HG03045 (cell line): ENCODE results near the gene RSRP1.
"Not testable (repeated sequence)": the region's sequence is repeated elsewhere in the genome, so short reads cannot be mapped to it uniquely, and the experiment has no call there.

Source experiments
- ATAC-seq: cut with Tn5 transposase; IDR thresholded peaks from one replicate; pipeline ENCODE4 v1.9.1; 2021; ENCODE audit warnings: mild to moderate bottlenecking, moderate library complexity; ENCODE audit not compliant: unreplicated experiment

The RSRP1 gene

DNA sequence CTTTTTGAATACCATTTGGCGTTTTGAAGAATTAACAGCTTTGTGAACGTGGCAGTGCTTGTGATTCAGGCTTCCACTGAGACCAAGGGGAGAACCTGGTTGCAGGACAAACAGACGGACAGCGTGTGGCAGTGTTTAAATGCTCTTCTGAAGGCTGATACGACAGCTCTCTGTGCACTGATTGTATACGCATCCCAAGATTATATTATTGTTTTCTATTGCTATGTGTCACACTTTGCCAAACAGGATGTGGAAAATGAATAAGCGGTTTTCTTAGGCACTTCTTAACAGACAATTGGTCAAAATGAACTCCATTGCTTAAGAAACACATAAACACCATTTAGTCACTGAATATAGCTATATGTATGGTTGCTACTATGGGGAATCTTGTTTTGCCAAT, 12.6 kb upstream of the RSRP1 start:
- ATAC-seq: not testable (repeated sequence)

DNA sequence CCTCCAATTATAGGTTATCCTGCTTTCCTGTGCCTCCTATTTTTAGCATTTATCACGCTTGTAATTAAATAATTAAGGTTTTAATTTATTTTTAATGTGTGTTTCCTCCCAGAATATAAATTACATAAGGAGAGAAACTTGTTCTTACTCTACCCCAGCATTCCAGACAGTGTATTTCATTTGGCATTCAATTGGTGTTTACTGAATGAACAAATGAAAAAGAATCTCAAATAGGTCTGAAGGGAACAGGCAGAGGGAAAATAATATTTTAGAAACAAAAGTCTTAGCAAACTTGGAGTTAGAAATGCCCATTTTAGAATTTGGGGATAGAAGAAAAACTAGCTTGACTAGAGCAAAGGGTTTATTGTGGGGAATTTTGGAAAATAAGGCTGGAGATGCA, 9.9 kb upstream of the RSRP1 start:
- no peak for ATAC-seq

DNA sequence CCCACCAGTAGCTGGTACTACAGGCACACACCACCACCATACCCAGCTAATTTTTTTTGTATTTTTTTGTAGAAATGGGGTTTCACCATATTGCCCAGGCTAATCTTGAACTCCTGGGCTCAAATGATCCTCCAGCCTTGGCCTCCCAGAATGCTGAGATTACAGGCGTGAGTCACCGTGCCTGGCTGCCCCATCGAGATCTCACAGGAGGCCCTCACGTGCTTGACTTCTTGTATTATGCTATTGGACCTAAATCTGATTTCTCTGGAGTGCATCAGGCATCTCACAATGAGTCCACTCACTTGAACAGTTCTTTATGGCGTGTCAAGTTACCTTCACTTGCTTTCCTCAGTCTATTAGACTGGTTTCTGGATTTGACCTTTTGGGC, 9.3 kb upstream of the RSRP1 start:
- no peak for ATAC-seq

DNA sequence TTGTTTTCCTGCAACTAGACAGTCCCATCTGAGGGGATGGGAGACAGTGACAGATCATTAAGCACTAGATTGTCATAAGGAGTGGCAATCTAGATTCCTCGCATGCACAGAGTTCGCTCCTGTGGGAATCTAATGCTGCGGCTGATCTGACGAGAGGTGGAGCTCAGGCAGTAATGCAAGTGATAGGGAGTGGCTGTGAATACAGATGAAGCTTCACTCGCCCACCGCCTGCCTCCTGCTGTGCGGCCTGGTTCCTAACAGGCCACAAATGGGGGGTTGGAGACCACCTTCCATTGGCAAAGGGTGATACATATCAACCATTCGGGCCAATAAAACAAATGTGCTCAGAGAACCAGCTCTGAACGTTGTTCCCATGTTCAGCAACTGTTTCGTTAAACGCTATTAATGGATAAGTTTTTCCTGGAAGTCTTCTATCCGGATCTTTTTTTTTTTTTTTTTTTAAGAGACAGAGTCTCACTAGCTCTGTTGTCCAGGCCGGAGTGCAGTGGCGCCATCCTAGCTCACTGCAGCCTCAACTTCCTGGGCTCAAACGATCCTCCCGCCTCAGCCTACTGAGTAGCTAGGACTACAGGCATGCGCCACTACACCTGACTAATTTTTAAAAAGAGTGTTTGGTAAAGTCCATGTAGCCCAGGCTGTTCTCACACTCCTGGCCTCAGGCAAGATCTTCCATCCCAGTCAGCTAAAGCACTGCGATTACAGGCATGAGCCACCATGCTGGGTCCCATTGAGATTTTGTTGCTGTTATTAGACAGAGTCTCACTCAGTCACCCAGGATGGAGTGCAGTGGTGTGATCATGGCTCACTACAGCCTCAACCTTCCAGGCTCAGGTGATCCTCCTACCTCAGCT, 8.7 kb upstream of the RSRP1 start:
- ATAC-seq: no peak

DNA sequence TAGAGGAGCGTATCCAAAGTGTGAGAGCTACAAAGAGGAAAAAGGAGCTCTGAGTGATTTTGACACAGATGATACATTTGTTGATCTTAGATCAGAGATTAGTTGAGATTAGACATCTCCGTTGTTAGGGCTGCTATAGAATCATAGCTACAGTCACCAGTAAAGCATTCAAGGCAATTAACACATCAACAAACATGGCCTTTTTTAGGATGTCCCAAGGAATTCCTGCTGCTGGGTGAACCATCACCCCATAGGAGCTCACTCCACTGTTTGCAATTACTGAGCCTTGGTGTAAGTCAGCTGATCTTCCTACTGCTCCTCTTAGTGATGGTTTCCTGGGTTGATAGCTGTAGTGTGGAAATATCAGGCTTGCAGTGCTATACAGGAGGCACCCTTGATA, 6.7 kb upstream of the RSRP1 start:
- ATAC-seq: no peak

DNA sequence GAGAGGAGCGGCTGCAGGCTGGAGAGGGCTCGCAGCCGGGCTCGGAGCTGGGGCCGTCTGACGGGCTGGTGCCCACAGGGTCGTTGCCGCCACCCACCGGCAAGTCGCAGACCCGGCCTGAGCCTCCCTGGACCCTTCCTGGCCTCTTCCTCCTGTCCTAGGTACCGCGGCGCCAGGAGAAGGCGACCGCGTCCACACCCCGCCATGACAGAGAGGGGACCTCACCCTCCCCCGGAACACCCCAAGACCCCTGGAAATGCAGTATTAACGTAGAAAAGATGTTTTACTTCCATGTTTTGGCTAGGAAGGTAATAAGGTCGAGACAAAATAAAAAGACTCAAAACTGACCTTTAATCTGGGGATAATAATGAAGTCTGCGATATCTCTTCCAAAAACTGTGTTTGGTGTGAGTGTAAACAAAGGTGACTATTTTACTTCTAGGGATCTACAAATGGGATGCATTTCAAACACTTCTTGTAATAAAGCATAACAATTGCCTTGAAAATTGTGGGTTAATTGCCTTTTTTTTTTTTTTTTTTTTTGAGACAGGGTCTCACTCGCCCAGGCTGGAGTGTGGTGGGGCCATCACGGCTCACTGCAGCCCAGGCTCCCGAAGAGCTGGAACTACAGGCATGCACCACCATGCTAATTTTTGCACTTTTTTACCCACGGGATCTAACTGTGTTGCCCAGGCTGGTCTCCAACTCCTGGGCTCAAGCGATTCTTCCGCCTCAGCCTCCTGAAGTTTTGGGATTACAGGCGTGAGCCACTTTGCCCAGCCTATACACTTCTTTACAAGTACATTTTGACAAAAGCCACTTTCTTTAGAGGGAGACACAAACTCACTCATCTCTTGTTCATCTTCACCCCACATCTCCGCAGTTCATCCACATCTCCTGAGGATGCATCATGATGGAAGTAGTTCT, 838 bp upstream of the RSRP1 start:
- ATAC-seq: no peak

DNA sequence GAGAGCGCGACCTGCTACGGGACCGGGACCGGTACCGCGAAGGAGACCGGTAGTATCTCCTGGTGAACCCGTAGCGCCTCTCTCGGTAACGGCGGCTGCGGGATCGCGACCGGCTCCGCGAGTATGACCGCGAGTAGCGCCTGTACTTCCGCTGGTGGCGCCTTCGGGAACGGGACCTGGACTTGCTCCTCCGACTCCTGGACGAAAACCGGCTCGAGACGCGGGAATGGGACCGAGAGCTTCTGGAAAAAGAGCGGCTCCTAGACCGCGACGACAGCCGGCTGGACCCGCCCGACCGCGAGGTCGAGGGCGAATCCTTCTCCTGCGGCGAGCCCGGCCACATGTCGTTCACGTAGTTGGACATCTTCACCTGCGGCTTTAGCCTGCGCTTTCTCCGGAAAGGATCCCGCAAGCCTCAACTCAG, 642 bp downstream of the RSRP1 start:
- peak; percentile 14 for ATAC-seq

DNA sequence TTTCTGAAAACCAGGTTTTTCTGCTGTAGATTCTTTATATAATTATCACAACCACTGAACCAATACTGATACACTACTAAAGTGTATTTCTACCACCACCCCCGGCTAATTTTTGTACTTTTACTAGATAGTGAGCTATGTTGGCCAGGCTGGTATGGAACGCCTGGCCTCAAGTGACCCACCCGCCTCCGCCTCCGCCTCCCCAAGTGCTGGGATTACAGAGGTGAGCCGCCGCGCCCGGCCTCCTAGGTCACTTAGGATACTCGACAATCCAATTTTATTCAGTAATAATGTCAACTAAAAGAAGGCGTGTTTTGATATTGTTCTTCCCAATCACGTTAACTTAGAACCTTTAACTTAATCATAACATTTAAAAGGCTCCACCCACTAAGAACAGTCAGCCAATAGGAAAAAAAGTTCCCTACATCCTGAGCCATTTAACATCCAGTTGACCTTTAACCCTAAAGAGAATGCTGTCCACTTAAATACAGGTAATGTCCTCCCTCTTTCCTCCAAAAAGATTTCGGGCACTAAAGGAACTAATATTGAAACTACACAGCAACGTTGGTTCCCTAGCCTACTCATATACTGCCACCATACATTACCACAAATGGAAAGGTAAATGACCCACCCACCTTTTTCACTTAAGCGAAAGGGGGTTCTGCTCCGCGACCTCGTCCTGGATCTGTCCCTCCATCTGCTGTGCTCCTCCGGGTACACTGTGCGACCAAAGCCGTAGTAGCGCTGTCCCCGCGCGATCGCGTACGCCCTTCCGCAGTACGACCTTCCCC, 1.2 kb downstream of the RSRP1 start:
- ATAC-seq: no peak

DNA sequence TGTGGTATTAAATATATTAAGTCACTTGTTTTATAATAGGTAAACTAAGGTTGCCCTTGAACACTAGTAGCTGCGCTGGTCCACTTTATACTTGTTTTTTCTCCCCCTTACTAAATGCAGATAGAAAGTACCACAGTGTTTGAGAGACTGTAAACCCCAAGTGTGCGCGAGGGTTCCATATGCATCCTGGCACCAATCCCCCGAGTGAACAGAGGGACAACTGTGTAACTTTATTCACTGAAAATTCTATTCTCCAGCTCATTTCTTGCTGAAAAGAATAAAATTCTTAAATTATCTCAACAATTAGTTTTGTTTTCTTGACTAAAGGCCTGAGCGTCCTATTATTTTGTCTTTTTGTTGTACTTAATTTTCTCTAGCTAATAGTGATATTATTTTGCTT, 1.9 kb downstream of the RSRP1 start:
- ATAC-seq: no peak

DNA sequence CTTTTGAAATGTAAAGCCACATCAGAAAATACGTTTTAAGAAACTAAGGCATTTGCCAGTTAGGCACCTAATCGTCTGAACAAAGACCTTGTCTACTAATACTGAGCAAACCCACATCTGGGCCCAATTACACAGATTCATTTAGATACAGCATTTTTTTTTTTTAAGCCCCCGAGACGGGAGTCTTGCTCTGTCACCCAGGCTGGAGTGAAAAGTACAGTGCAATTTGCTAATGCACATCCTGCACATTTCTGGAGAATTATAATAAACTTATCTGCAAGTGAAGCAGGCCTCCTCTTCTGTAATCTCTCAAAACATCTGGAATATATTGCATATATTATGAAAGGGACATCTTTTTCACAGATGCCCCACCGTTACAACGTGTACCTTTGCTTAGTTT, 3.3 kb downstream of the RSRP1 start:
- ATAC-seq: no peak

DNA sequence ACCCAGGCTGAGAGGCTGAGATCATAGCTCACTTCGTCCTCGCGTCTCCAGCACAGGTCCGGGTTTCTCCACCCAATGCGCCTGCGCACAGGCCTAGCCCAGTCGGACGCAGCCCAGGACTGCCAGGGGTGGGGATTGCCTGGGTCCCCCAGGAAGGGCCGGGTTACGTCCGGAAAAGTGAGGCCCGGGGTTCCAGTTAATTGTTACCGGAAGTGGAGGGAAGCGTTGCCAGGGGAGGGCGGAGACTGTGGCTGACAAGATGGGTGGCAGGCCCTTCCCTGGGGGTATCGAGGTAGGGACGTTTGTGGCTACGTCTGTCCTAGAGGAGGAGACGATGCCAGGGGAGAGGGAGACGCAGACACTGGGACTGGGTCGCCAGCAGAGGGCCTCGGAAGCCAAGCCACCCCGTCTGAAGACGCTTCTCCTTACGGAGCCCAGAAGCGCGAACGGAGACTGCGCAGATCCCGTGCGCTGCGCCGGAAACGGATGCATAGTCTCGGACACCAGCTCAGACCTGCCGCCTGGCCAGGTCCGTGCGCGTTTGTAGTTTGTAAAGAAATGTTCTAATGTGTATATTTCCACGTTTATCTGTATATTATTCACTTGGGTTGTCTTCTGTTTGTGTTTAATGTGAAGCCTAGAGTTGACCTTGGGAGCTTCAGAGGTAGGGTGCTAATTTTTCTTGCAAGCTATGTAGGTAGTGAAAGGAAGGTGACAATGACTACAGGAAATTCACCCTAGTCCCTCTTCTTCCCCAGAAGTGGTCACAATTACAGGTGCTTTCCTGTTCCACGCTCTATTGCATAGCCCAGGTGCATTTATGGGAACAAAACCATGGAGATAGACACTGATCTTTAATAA, 7.3 kb downstream of the RSRP1 start:
- ATAC-seq: peak; percentile 69

DNA sequence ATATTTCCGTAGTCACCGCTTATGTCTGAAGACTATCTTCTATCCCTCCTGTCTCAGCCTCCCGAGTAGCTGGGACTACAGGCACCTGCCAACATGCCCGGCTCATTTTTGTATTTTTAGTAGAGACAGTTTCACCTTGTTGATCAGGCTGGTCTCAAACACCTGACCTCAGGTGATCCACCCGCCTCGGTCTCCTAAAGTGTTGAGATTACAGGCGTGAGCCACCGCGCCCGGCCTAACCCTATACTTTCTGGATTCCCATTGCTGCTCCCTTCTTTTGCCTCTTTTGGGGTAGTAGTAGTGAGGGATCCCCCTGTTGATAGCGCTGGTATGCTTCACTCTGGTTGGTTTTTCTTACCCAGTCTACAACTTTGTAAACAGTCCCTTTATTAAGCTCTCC, 9.2 kb downstream of the RSRP1 start:
- no peak for ATAC-seq

DNA sequence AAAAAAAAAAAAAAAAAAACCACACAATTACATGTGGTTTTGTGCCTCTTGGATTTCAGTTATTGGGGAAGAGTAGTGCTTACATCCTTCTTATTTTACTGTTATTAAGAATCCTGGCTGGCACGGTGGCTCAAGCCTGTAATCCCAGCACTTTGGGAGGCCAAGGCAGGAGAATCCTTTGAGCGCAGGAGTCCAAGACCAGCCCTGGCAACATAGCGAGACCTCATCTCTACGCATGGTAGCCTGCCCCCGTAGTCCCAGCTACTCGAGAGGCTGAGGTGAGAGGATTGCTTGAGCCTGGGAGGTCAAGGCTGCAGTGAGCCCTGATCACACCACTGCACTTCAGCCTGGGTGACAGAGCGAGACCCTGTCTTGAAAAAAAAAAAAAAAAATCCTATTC, 11.0 kb downstream of the RSRP1 start:
- not testable (repeated sequence) for ATAC-seq

DNA sequence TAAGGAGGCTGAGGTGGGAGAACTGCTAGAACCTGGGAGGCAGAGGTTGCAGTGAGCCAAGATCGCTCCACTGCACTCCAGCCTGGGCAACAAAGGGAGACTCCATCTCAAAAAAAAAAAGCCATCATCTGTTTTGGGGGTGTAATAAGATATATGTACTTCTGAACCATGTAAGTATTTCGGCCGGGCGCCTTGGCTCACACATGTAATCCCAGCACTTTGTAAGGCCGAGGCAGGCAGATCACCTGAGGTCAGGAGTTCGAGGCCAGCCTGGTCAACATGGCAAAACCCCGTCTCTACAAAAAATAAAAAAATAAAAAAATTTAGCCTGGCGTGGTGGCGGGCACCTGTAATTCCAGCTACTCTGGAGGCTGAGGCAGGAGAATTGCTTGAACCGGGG, 11.8 kb downstream of the RSRP1 start:
- ATAC-seq: not testable (repeated sequence)

DNA sequence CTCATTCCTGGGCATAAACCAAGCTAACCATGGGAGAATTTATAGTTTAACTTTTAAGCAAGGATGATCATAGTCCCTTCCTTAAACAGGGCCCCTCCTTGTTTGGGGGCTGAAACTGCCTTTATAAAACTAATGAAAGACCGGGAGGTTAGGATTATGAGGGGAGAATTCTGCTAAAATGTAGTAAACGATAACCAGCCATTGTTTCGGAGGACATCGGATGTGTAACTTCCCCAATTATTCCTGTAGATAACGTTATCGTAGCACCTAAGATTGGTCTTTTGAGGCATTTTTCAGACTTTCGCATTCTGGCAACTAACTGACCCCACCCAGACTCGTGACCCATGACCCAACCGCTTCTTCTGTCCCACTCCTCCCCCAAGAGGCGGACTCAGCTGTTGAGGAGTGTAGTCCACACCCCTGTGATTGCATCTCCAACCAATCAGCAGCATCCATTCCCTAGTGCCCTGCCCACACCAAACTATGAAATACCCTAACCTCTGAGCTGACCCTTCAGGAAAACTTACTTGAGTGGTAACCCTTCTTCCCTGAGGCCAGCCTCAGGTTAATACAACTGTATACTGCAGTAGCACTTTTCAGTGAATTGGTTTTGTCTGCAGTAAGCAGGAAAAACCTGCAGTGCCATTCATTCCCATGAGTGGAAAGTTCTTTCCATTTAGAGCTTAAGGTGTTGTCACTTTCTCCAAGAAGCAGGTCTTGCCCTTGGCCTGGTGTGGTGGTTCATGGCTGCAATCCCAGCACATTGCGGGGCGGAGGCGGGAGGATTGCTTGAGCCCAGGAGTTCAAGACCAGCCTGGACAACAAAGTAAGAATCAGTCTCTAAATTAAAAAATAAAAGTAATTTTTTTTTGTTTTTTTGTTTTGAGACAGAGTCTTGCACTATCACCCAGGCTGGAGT, 14.1 kb downstream of the RSRP1 start:
- ATAC-seq: peak; percentile 65

DNA sequence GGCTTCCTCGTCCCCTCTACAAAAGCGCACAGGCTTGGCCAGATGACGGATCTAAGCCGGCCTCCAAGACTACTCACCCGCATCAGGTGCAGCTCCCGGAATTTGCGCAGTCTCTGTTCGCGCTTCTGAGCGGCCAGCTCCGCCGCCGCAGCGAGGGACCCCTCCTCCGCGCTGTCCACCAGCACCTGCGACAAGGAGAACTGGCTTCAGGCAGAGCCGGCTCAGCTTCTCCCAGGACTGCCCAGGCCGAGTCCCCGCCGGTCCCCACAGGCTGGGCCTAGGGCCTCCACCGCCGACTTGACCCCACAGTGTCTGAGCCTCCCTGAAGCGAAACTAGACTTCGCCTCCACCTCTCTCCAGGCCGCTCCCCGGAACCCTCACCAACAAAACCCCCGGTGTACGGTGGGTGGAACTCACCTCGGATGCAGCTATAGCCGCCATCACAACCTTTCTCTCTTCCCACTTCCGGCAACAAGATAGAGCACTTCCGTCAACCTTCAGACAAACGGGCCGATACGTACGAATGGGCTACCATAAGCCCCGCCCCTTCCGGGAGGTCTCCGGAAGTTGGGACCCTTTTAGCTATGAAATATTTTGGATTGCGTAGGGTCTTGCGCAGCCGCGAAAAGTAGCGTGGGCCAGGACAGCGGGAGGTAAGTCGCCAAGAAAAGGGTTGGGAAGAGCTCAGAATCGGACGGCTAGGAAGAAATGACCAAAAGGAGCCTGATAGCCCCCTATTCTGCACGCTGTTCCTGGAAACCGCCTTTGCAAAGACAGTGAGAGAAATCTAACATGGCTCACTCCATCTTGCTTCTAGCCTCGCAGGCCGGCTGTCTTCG, 15.0 kb downstream of the RSRP1 start, which contains the start of gene SYF2:
Gene SYF2, minus strand, starts transcription at position 476 of the 839 bp plus-strand sequence. Its CDS starts 35 bp downstream, at position 441.
- ATAC-seq: peak; percentile 73

DNA sequence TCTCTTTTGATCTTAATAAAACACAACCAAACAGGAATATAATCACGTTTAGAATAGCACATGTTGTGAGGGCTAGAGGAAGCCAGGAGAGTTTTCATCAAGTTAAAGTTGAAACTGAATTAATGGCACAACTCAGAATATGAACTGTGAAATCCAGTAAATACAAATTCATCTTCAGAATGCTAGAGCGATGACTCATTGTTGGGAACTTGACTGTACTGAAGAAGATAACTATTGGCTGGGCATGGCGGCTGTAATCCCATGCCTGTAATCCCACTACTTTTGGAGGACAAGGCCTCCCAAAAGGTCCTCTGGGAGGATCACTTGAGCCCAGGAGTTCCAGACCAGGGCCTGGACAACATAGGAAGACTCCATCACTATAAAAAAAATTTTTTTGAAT, 23.8 kb downstream of the RSRP1 start:
- ATAC-seq: no peak

DNA sequence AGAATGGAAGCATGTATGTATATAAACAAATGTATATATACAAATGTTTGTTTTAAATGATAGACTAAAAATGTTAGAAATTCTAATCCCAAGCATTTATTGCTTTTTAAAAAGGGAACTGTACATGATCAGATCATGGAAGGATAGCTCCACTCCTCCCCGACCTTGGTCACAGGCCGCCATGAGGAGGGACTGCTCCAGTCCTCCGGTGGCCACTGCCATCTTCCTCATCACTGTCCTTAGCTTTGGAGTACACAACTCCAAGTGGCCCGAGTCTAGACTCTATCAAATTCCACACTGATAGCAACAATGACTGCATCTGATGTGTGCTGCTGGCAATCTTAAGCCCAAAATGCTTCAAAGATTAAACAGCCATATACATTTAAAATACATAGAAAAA, 24.6 kb downstream of the RSRP1 start:
- ATAC-seq: no peak
